ENCODE results near the gene DNTT.

The DNTT gene

GRCh38 chr10:96345222-96345621, 41.0 kb downstream of the DNTT start:
- TF ChIP-seq CTCF (IDR thresholded peaks at IDR 0.05; ENCODE audit: borderline replicate concordance, control extremely low read depth, extremely low read depth, insufficient read depth, missing control alignments): no peak
- in situ Hi-C loops (cut with MboI; ENCODE audit: low sequenced_read_pairs, unreplicated experiment): no loop called here
- no peak for DNase-seq (ENCODE audit: low spot score)

GRCh38 chr10:96346295-96346694, 42.1 kb downstream of the DNTT start:
- DNase-seq (ENCODE audit: low spot score): no peak
- no peak for TF ChIP-seq CTCF (IDR thresholded peaks at IDR 0.05; ENCODE audit: borderline replicate concordance, control extremely low read depth, extremely low read depth, insufficient read depth, missing control alignments)
- in situ Hi-C loops (cut with MboI; ENCODE audit: low sequenced_read_pairs, unreplicated experiment): no loop called here

GRCh38 chr10:96352027-96352426, 47.8 kb downstream of the DNTT start:
- no peak for DNase-seq (ENCODE audit: low spot score)
- TF ChIP-seq CTCF (IDR thresholded peaks at IDR 0.05; ENCODE audit: borderline replicate concordance, control extremely low read depth, extremely low read depth, insufficient read depth, missing control alignments): no peak
- in situ Hi-C loops (cut with MboI; ENCODE audit: low sequenced_read_pairs, unreplicated experiment): no loop called here

GRCh38 chr10:96352582-96352981, 48.3 kb downstream of the DNTT start:
- in situ Hi-C loops (cut with MboI; ENCODE audit: low sequenced_read_pairs, unreplicated experiment): no loop called here
- DNase-seq (ENCODE audit: low spot score): no peak
- TF ChIP-seq CTCF (IDR thresholded peaks at IDR 0.05; ENCODE audit: borderline replicate concordance, control extremely low read depth, extremely low read depth, insufficient read depth, missing control alignments): no peak

- in situ Hi-C loops (cut with MboI; ENCODE audit: low sequenced_read_pairs, unreplicated experiment): no loop called here
- TF ChIP-seq CTCF (IDR thresholded peaks at IDR 0.05; ENCODE audit: borderline replicate concordance, control extremely low read depth, extremely low read depth, insufficient read depth, missing control alignments): no peak
- DNase-seq (ENCODE audit: low spot score): no peak
Measured at GRCh38 chr10:96357038-96357620, 52.9 kb downstream of the DNTT start.

GRCh38 chr10:96358851-96359540, 54.8 kb downstream of the DNTT start, which contains the start of gene OPALIN:
OPALIN (minus strand) TSS chr10:96359002; CDS start chr10:96358896, 106 bp downstream.
- in situ Hi-C loops (cut with MboI; ENCODE audit: low sequenced_read_pairs, unreplicated experiment): no loop called here
- no peak for DNase-seq (ENCODE audit: low spot score)
- TF ChIP-seq CTCF (IDR thresholded peaks at IDR 0.05; ENCODE audit: borderline replicate concordance, control extremely low read depth, extremely low read depth, insufficient read depth, missing control alignments): no peak

Measured in GM13976 (cell line).